ENCODE data around the gene COMMD2. TPM values are rescaled to one million over a fixed set of nuclear protein-coding genes. Genes with fewer than 3 reads are reported as not detected.
A peak's percentile ranks its signal among the peaks of the same experiment; 100 is the strongest.

Gene COMMD2
- total and polyA plus RNA-seq, 10 of the 15 experiments (the other 5 are each of a cell fraction or from before 2014, with no cell fraction given), result 23.0 to 97.0 (median 50.9) TPM

DNA sequence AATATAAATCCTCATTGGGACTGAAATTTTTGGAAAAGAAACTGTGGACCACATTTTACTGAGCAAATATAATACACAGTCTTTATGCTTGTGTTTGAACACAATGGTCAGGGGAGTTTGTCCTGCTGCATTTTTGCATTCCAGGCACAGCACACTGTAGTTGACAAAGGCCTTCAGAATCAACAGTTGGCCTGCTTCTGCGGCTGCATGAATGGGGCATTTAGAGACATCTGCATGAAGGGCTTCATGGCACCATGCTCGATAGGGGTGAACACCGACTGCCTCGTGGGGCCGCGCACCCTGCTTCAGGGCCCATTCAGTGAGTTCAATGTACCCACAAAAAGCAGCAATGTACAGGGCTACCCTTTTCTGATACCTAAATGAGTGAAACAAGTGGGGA lies 15.4 kb upstream of the COMMD2 start (continued):
- TF ChIP-seq, protein P1, sequence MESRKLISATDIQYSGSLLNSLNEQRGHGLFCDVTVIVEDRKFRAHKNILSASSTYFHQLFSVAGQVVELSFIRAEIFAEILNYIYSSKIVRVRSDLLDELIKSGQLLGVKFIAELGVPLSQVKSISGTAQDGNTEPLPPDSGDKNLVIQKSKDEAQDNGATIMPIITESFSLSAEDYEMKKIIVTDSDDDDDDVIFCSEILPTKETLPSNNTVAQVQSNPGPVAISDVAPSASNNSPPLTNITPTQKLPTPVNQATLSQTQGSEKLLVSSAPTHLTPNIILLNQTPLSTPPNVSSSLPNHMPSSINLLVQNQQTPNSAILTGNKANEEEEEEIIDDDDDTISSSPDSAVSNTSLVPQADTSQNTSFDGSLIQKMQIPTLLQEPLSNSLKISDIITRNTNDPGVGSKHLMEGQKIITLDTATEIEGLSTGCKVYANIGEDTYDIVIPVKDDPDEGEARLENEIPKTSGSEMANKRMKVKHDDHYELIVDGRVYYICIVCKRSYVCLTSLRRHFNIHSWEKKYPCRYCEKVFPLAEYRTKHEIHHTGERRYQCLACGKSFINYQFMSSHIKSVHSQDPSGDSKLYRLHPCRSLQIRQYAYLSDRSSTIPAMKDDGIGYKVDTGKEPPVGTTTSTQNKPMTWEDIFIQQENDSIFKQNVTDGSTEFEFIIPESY (IDR thresholded peaks at IDR 0.05), result no peak
- TF ChIP-seq, protein P2, sequence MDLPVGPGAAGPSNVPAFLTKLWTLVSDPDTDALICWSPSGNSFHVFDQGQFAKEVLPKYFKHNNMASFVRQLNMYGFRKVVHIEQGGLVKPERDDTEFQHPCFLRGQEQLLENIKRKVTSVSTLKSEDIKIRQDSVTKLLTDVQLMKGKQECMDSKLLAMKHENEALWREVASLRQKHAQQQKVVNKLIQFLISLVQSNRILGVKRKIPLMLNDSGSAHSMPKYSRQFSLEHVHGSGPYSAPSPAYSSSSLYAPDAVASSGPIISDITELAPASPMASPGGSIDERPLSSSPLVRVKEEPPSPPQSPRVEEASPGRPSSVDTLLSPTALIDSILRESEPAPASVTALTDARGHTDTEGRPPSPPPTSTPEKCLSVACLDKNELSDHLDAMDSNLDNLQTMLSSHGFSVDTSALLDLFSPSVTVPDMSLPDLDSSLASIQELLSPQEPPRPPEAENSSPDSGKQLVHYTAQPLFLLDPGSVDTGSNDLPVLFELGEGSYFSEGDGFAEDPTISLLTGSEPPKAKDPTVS (IDR thresholded peaks at IDR 0.05; ENCODE audit: low read depth, low read length), result no peak
- TF ChIP-seq PML (IDR thresholded peaks at IDR 0.05; ENCODE audit: low read length), result no peak
- TF ChIP-seq BHLHE40 (IDR thresholded peaks at IDR 0.05; ENCODE audit: borderline replicate concordance in 1 of 2, low read depth in 2 of 2, low read length in 1 of 2), result no peak
- TF ChIP-seq, protein P3, sequence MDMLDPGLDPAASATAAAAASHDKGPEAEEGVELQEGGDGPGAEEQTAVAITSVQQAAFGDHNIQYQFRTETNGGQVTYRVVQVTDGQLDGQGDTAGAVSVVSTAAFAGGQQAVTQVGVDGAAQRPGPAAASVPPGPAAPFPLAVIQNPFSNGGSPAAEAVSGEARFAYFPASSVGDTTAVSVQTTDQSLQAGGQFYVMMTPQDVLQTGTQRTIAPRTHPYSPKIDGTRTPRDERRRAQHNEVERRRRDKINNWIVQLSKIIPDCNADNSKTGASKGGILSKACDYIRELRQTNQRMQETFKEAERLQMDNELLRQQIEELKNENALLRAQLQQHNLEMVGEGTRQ (IDR thresholded peaks at IDR 0.05; ENCODE audit: borderline replicate concordance, low read depth, low read length), result no peak
- TF ChIP-seq RAD51 (IDR thresholded peaks at IDR 0.05), result no peak

DNA sequence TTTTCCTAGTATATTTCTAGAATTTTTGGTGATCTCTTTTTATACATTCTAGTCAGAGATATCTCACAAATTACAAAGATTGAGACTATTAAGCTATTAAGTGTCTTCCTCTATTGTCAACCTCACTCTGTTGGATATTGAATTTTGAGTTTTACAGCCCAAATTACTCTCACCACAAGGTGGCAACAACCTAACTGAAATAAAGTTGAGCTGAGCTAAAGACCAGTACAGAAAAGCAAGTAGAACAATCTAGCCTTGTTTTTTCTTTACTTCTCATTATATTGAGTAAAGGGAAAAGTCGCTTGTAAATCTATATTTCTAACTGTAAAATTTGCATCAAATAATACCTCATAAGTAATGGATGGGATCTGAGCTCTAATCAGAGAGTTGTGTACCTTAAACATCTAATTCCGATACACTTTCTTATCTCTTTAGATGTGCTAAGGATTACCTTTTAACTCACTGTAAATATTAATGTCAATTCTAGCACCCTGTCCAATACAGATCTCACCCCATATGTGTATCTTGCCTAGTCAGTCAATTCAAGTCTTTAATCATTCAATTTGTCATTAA lies 13.6 kb upstream of the COMMD2 start:
- FAIRE-seq, result peak; percentile 92
- no peaks in the 10 kb centered on the region for H4K20me1 ChIP-seq (ENCODE audit: control insufficient read depth, insufficient read depth)
- H2AFZ ChIP-seq (ENCODE audit: control insufficient read depth, low read depth, low read length), result no peak overlapping the region
- ChIA-PET RAD21 (ENCODE audit: unreplicated experiment) (interaction anchor here (1.0 to 3.0 kb wide), 8 partner anchors 9 to 453 kb away, joined by 3 to 20 read pairs (median 4); partner anchors contain the start of gene COMMD2), SMC1A (ENCODE audit: uncharacterized antibody, unreplicated experiment) (interaction anchor here (0.8 to 2.3 kb wide), 14 partner anchors 12 to 455 kb away, joined by 3 to 18 read pairs (median 4); partner anchors contain the start of gene COMMD2), POLR2A (no interaction called here), CTCF (interaction anchor here (0.6 to 15.4 kb wide), 21 partner anchors 10 to 455 kb away, joined by 3 to 222 read pairs (median 5); partner anchors contain the start of gene COMMD2)
- WGBS (ENCODE audit: insufficient coverage, insufficient replicate concordance, low lambda C conversion rate, missing lambda C conversion rate), result 50% methylated on average over 2 of the region's 2 CpGs
- no peak for DNase-seq (ENCODE audit: low read depth, low spot score)
- intact Hi-C loops (cut with micrococcal nuclease; ENCODE audit: unreplicated experiment) (loop anchor here (5.0 kb wide), 1 partner anchor 41 kb away; no protein-coding TSS in a partner anchor), in situ Hi-C loops (cut with MboI) (no loop called here)
- H3K9me3 ChIP-seq (replicated peaks; ENCODE audit: control insufficient read depth, insufficient read depth, low read length), result no peaks in the 10 kb centered on the region
- no peak overlapping the region for H3K27ac ChIP-seq (ENCODE audit: control insufficient read depth, insufficient read depth)
- no TSS peak for BruUV-seq (replicated peaks)
- H3K9ac ChIP-seq (ENCODE audit: control insufficient read depth, insufficient read depth, low read length), result no peak overlapping the region
- H3K4me1 ChIP-seq (ENCODE audit: control insufficient read depth, insufficient read depth, low read length), result no peaks in the 10 kb centered on the region
- no peak overlapping the region for H3K4me2 ChIP-seq (ENCODE audit: control insufficient read depth, insufficient read depth)
- peaks cover 0 to 7% of the 10 kb centered on the region in 2 experiments; a peak in 1 of 4 replicates for H3K27me3 ChIP-seq (replicated peaks in 1 of 2; ENCODE audit: control insufficient read depth in 2 of 2, insufficient read depth in 2 of 2, low read length in 1 of 2)
- no peaks in the 10 kb centered on the region for H3K79me2 ChIP-seq (ENCODE audit: control insufficient read depth, insufficient read depth, low read length)
- peak; percentile 50; the same call in 2 of the 3 replicates for ATAC-seq
- H3K36me3 ChIP-seq (ENCODE audit: control insufficient read depth in 2 of 2, insufficient read depth in 2 of 2, low read length in 1 of 2), result no peaks in the 10 kb centered on the region
- no peak overlapping the region for H3K4me3 ChIP-seq
- TF ChIP-seq SUPT20H (IDR thresholded peaks at IDR 0.05; ENCODE audit: borderline replicate concordance, control insufficient read depth, low read depth, low read length), result no peak
- TF ChIP-seq ZNF217 (IDR thresholded peaks at IDR 0.05), result no peak
- TF ChIP-seq ZNF384 (IDR thresholded peaks at IDR 0.05; ENCODE audit: borderline replicate concordance, low read depth, low read length), result no peak
- no peak for TF ChIP-seq GABPA (IDR thresholded peaks at IDR 0.05; ENCODE audit: low read depth)
- TF ChIP-seq, protein P4, sequence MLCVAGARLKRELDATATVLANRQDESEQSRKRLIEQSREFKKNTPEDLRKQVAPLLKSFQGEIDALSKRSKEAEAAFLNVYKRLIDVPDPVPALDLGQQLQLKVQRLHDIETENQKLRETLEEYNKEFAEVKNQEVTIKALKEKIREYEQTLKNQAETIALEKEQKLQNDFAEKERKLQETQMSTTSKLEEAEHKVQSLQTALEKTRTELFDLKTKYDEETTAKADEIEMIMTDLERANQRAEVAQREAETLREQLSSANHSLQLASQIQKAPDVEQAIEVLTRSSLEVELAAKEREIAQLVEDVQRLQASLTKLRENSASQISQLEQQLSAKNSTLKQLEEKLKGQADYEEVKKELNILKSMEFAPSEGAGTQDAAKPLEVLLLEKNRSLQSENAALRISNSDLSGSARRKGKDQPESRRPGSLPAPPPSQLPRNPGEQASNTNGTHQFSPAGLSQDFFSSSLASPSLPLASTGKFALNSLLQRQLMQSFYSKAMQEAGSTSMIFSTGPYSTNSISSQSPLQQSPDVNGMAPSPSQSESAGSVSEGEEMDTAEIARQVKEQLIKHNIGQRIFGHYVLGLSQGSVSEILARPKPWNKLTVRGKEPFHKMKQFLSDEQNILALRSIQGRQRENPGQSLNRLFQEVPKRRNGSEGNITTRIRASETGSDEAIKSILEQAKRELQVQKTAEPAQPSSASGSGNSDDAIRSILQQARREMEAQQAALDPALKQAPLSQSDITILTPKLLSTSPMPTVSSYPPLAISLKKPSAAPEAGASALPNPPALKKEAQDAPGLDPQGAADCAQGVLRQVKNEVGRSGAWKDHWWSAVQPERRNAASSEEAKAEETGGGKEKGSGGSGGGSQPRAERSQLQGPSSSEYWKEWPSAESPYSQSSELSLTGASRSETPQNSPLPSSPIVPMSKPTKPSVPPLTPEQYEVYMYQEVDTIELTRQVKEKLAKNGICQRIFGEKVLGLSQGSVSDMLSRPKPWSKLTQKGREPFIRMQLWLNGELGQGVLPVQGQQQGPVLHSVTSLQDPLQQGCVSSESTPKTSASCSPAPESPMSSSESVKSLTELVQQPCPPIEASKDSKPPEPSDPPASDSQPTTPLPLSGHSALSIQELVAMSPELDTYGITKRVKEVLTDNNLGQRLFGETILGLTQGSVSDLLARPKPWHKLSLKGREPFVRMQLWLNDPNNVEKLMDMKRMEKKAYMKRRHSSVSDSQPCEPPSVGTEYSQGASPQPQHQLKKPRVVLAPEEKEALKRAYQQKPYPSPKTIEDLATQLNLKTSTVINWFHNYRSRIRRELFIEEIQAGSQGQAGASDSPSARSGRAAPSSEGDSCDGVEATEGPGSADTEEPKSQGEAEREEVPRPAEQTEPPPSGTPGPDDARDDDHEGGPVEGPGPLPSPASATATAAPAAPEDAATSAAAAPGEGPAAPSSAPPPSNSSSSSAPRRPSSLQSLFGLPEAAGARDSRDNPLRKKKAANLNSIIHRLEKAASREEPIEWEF (IDR thresholded peaks at IDR 0.05; ENCODE audit: insufficient replicate concordance, low read depth, low read length), result no peak
